Ureter (tissue), 1 donor: Measurements from ENCODE around the gene EME2. TPM values are rescaled to one million over a fixed set of nuclear protein-coding genes. Genes with fewer than 3 reads are reported as not detected.
"Not testable (repeated sequence)": the region's sequence is repeated elsewhere in the genome, so short reads cannot be mapped to it uniquely, and the experiment has no call there.

ENCODE experiments used
- DNase-seq: peaks from one replicate; pipeline ENCODE4 v3.0.0-alpha.2; 2020; ENCODE audit warnings: low spot score
- total RNA-seq: library from RNA; stranded (reverse); gene quantifications from one replicate; pipeline ENCODE4 v1.2.4, GENCODE V29; 2023
- donor health status: DM: yes; HTN: yes; CAD: no.

The EME2 gene, protein sequence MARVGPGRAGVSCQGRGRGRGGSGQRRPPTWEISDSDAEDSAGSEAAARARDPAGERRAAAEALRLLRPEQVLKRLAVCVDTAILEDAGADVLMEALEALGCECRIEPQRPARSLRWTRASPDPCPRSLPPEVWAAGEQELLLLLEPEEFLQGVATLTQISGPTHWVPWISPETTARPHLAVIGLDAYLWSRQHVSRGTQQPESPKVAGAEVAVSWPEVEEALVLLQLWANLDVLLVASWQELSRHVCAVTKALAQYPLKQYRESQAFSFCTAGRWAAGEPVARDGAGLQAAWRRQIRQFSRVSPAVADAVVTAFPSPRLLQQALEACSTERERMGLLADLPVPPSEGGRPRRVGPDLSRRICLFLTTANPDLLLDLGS
- total RNA-seq, result 49.7 TPM

DNA sequence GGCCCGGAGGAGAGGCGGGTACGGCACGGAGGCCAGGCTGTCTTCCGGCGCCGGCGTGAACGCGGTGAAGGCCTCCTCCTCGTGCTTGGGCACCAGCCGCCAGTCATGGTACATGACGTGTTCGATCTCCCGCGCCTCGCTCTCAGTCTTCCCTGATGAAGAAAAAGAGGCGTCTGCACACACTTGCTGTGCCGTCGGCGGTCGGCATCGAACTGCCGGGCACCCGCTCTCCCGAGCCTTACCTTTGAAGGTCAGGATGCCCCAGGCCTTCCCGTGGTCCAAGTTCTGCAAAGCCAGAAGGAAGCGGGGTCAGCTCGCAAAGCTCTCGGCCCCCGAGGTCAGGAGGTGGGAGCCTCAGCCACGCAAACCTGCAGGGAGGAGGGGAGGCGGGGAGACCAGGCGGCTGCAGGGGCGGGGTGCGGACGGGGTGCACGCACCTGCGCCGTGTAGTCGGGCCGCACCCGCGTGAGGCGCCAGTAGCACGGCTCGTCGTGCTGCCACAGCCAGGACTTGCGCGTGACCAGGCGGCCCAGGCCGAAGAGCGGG lies at the start of gene EME2:
Gene EME2 (plus strand): TSS at position 449 of the 546 bp plus-strand sequence. CDS start 418 bp downstream, outside the sequence.
- no peak for DNase-seq

DNA sequence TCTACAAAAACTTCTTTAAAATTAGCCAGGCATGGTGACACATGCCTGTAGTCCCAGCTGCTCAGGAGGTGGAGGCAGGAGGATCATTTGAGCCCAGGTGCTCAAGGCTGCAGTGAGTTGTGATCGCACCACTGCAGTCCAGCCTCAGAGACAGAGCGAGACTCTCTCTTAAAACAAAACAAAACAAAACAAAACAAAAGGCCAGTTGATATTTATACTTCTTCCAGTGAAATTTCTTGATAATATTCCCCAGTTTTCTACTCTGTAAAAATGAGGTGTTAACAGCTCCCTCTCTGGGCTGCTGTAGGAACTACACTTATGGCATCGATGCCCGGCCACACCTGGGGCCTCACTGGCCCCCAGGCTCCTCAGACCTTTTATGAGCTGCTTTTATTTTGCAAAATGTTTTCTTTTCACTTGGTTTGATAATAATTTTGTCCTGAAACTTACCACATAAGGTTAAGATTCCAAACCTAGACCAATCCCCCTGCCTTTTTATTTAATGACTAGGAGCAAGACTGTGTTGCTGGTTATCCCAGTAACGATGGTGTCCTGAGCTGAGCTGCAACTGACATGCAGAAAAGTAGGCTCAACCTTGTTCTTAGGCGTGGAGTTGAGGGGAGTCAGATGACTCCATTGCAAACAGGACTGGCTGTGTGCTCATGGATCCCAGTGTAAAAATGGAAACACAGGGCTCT lies 49.0 kb upstream of the EME2 start:
- DNase-seq, result no peak

DNA sequence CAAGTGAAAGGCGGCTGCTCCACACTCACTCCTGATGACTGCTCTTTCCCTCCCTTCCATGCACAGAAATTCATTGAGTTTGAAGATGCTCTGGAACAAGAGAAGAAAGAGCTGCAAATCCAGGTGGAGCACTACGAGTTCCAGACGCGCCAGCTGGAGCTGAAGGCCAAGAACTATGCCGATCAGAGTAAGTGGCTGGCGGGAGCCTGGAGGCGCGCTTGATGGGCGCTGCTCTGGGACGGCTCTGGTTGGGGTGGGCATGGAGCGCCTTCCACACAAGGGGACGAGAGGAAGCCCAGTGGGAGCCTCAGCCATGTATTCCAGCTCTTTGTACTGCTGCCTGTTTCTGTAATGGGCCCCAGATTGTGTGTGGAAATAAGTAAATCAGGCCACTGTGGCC lies 48.1 kb upstream of the EME2 start:
- DNase-seq, result no peak

DNA sequence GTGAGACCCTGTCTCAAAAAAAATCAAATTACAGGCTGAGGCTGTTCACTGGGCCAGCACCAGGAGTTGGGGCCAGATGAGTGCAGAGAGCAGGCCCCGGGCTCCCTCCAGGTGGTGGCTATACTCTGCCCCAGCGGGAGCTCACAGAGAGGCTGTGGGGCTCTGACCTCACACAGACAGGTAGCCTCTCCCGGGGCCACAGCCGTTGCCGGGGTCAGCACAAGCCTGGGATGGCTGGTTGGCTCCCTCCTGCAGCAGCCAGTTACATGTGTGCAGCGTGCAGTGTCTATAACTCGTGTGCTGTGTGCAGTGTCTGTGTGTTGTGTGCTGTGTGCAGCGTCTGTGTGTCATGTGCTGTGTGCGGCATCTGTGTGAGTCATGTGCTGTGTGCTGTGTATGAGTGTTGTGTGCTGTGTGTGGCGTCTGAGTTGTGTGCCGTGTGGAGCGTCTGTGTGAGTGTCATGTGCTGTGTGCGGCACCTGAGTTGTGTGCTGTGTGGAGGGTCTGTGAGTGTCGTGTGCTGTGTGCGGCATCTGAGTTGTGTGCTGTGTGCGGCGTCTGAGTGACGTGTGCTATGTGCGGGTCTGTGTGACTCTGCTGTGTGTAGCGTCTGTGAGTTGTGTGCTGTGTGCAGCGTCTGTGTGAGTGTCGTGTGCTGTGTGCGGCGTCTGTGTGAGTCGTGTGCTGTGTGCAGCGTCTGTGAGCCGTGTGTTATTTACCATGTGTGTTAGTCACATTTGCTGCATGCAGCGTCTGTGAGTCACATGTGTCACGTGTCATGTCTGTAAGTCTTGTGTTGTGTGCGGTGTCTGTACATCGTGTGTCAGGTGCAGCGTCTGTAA lies 45.7 kb upstream of the EME2 start:
- no peak for DNase-seq

DNA sequence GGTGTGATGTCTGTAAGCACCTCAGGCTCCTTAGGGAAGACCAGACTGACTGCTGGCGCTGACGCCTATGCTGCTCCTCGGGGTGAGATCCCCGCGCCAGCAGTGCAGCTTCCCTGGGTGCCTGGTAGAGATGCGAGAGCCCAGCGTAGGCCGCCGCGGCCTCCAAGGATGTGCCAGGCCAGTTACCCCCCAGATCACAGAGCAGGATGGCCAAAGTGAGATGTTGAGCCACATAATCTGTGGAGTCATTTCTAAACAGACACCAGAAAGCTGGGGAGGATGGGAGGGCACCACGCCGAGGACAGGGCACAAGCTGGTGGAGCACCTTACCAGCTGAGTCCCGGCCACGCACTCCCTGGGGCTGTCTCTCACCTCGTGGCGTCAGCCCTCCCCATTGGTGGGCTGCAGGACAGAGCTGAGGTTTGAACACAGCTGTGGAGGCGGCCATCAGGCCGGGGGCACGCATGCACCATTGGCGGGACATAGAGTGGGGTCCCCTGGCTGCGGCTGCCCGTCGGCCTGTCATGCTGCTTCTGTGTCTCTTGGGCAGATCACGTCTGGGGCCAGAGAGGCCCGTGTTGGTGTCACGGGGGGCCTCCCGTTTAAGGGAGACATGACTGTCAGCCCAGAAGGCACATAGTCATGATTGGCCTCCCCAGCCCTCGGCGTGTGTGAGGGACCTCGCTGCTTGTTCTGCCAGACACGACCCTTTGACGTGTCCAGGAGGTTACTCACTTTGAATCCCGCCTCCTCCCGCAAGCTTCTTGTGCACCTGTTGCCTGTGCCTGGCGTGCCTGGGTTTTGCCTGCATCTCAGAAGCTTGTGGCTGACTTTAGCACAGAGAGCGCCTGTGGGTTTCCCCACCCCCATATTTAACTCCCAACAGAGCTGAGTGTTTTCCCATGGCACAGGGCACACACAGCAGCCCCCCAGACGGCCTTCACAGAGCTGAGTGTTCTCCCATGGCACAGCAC lies 44.7 kb upstream of the EME2 start:
- no peak for DNase-seq

DNA sequence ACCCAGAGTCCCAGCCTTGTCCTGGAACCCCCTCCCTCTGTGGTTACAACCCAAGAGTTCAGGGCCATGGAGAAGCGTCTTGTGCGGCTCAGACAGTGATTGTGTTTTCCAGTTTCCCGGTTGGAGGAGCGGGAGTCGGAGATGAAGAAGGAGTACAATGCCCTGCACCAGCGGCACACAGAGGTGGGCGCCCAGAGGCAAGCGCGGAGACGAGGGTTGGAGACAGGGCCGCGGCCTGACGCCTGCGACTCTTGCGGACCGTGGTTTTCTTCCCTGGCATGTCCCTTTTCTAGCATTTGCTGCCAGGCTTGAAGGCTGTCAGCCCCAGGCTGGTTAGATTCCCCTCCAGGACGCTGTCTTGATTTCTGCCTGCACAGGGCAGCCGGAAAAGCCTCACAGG lies 43.6 kb upstream of the EME2 start:
- DNase-seq, result no peak

DNA sequence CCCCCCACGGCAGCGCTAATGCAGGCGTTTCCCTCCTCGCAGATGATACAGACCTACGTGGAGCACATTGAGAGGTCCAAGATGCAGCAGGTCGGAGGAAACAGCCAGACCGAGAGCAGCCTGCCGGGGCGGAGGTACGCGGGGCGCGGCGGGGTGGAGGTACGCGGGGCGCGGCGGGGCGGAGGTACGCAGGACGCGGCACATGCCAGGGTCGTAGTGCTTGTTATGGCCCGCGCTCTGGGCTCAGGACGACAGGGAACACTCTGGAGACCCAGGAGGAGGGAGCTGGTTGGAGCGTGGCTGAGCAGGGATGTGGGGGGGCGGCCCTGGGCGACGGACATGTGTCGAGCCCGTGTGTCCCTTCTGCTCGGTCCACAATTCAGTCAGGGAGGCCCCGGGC lies 43.2 kb upstream of the EME2 start:
- DNase-seq, result no peak

DNA sequence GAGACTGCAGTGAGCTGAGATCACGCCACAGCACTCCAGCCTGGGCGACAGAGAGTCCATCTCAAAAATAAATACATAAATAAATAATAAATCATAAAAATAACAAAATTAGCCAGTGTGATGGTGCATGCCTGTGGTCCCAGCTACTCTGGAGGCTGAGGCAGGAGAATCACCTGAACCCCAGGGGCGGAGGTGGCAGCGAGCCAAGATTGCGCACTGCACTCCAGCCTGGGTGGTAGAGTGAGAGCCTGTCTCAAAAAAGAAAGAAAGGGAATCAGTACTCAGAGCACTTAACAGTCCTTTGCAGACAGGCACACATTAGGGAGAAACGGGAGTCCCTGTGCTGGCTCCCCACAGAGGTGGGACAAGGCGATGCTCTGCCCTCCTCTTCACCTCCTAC lies 41.5 kb upstream of the EME2 start:
- DNase-seq, result no peak

DNA sequence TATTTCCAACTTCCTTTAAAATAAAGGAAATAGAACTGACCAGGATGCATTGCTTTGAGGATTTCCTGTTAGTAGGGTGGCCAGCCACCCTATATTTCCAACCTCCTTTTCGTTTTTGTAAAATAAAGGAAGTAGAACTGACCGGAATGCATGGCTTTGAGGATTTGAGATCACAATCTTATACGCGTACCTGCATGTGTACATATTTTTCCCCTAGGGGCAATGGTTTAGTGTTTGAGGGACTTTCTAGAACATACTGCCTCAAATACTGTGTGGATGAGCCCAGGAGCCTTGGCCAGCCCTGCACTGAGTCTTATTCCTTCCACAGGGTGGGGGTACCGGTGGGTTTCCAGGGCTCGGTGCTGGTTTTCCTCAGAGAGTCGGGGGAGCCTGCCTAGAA lies 41.0 kb upstream of the EME2 start:
- no peak for DNase-seq

DNA sequence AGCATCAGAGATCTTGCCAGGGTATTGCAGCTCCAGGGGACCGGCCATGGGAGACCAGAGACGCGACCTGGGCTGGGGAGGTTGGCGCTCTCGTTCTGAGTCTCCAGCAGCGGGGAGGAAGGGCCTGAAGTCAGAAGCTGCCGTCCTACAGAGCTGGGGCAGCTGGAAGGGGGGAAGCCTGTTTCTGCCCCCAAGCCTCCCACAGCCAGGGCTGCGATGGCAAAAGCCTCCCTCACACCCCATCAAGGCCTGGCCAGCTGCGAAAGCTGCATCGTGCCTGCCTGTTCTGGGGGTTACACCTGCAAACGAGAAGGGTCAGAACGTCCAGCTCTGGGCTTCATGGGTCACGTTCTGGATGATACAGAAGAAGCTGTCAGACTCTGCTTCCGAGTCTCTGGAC lies 40.5 kb upstream of the EME2 start:
- DNase-seq, result no peak

DNA sequence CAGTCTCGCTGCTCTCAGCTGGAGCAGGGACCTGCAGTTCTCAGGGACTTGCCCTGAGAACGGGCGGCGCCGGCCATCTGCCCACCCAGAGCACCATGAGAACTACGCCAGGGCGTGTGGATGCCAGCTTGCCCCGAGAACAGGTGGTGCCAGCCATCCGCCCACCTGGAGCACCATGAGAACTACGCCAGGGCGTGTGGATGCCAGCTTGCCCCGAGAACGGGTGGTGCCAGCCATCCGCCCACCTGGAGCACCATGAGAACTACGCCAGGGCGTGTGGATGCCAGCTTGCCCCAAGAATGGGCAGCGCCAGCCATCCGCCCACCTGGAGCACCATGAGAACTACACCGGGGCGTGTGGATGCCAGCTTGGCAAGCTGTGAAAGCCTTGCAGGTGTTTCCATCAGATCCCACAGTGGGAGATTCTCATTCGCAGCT lies 40.0 kb upstream of the EME2 start:
- not testable (repeated sequence) for DNase-seq

DNA sequence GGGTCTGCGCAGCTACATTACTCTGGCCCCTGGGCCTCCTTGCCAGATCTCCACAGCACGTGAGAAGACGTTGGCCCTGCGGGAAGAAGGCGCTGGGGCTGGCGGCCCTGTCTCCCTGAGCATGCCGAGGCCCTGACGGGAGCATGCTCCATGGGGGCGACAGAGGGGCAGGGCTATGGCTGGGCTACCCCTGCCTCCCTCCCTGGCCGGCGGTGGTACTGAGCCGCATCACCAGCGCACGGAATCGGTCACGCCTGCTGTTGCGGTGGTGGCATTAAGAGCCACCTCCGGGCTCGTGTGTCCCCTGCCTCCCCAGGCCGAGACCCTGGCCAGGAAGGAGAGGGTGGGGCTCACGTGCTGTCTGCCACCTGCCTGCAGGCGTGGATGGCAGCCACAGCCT lies 38.5 kb upstream of the EME2 start:
- DNase-seq, result no peak

DNA sequence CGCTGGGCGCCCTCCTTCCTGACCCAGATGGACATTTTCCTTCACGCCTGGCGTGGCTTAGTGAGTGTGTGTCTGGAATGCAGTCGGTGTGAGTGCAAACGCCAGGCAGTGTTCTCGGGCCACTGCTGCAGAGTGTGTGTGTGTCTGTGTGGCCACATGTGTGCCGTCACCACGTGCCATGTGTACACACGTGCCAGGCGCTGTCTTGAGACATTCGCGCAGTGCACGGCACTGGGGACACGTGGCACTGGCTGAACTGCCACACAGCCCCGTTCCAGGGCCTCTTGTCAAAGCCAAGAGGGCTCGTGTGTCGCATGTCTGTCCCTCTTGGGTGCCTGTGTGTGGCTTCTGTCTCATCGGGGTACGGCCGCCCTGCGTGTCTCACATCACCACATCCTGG lies 37.8 kb upstream of the EME2 start:
- no peak for DNase-seq

DNA sequence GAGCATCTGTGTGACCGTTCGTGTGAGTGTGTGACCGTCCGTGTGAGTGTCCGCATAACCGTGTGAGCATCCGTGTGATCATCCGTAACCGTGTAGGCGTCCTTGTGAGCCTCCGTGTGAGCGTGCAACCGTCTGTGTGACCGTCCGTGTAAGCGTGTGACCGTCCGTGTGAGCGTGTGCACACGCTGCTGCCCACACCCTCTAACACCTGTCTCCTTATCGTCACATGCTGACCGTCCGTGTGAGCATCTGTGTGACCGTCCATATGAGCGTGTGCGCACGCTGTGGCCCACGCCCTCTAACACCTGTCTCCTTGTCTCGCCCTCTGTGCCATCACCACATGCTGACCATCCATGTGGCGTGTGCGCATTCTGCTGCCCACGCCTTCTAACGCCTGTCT lies 32.4 kb upstream of the EME2 start:
- no peak for DNase-seq

DNA sequence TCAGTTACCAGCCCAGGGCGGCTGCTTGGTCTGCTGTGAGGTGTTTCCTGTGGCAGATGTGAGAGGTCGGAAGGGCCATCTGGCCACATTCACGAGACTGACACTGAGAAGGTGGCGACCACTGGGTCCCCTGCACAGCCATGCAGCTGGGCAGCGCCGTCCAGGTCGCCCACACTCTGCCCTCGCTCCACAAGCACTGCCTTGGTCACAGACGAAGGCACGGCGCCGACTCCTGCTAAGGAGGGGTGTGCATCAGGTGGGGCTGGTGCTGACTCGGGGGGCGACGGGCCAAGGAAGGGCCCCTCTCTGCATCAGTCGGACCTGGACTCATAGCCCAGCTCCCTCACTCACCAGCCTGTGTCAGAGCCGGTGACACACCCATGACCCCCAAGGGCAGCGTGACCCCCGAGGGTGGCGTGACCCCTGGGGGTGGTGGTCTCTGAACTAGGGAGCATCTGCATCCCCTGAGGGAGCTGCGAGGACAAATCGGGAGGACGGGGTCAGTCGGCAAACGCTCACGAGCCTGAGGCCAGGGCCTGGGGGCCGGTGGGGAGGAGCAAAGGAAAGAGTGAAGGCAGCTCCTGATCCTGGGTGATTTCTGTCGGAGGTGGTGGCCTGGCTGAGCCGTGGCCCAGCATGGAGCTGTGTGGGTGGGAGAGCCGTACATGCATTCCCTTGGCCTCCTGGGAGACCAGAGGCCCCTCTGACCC lies 31.7 kb upstream of the EME2 start:
- DNase-seq, result no peak

DNA sequence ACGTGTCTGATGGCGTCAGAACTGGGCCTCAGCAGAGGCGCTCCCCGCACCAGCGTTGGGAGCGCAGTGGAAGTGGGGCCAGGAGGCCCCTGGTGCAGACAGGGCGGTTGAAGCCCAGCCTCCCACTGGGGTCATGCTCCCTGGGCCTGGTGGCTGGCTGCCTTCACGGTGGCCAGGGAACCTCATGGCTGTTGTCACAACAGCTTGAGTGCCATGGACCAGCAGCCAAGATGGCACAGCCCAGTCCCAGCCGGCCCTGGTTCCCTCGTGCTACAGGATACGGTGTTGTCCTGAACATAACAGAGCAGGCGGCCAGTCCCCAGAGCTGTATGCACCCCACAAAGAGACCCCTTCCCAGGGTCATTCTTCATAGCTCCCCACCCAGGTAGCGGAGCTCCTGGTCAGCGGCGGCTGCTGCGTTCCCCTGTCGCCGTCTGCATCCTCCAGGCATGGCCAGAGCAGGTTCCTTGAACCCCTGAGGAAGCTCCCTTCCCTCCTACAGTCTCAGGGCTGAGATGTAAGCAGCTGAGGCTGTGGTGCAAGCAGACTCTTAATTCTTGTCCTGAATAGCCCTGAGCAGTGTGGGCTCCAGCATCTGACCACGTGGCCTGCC lies 31.0 kb upstream of the EME2 start:
- DNase-seq, result no peak

DNA sequence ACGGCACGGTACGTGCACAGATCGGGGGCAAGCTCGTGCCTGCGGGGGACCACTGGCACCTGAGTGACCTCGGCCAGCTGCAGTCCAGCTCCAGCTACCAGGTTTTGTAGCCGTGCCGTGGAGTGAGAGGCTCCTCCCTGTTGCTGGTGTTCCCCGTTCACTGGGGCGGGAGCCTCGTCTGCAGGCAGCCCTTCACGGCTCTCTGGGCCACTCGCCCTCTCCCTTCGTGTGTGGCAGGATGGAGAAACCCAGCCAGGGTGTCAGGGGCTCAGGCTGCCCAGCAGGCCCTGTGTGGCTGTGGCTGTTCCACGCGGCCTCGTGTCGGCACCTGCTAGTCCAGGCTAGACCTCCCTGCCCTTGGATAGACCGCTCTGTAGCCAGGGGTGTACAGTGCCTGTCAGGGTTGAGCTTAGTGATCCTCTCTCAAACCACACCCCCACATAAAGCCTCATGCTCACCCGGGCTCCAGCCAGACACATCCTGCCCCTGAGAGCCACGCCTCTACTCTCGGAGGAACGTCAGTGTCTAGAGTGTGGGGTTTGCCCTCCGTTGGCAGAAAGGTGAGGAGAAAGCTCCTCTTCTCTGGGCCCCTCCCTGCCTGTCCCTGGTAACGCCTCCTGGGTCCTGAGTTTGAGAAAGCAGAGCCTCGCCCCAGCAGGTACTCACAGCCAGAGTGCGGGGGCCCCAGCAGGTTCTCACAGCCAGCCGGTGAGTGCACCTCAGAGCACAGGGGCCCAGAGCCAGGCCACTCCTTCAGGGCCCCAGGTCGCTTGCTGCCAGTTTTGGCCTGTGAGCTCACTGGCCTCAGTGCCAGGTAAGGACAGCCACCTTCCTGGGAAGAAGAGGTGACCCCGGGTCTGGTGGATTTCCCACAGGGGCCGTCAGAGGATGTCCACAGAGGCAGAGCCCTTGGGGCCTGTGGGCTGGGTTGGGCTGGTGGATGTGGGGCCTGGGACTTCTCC lies 29.0 kb upstream of the EME2 start:
- DNase-seq, result no peak

DNA sequence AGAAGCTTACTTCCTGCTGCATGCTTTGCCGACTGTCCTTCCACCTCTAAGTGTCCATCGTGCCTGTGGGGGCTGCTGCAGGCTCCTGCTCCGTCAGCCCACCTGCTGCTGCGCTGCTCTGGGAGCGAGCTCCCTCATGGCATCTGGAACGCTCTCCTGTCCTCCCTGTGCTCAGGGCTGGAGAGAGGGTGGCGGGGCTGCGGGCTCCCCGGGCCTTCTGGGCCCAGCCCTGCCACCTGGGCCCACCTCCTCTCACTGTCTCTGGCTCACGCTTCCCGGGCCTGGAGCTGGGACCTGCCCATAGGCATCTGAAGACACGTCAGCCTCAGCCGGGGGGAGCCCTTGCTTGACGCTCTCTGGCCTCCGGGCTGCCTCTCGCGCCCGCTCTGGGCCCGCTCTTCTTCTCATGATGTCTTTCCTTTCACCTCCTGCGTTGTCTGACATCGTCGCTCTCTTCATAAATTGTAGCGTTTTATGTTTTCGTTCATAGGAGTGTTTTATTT lies 28.2 kb upstream of the EME2 start:
- no peak for DNase-seq
